Renal cortical epithelial cell (primary cell): ENCODE measurements around the gene CFAP221. TPM values are rescaled to one million over a fixed set of nuclear protein-coding genes. Genes with fewer than 3 reads are reported as not detected.
A peak's percentile ranks its signal among the peaks of the same experiment; 100 is the strongest.

Source experiments
- DNase-seq: peaks from one replicate; pipeline ENCODE4 v3.0.0-alpha.2; 2011; ENCODE audit warnings: low read depth
- total RNA-seq: library from RNA; depleted of rRNA; stranded (reverse); fragments of >200 nt; gene quantifications from 2 replicates; pipeline ENCODE4 v1.2.3, GENCODE V29; 2014

CFAP221 gene
- total RNA-seq, 1 donor from 2014 or later, result 22.9 TPM

- DNase-seq, result no peak
Observed at GRCh38 chr2:119644186-119644585, 99.9 kb downstream of the CFAP221 start.

GRCh38 chr2:119645173-119645855 lies 101.1 kb downstream of the CFAP221 start:
- DNase-seq, result no peak

- DNase-seq, result no peak
Observed at GRCh38 chr2:119646149-119646548, 101.9 kb downstream of the CFAP221 start.

- DNase-seq, result no peak
Observed at GRCh38 chr2:119647440-119648169, 103.4 kb downstream of the CFAP221 start.

- peak; percentile 25 for DNase-seq
Observed at GRCh38 chr2:119649364-119649917, 105.2 kb downstream of the CFAP221 start.

- DNase-seq, result no peak
Observed at GRCh38 chr2:119650206-119650605, 106.0 kb downstream of the CFAP221 start.

- no peak for DNase-seq
Observed at GRCh38 chr2:119650846-119651370, 106.7 kb downstream of the CFAP221 start.

- DNase-seq, result no peak
Observed at GRCh38 chr2:119657466-119658145, 113.4 kb downstream of the CFAP221 start.

- DNase-seq, result peak; percentile 37
Observed at GRCh38 chr2:119659601-119660342, 115.5 kb downstream of the CFAP221 start.

- no peak for DNase-seq
Observed at GRCh38 chr2:119660343-119660658, 116.1 kb downstream of the CFAP221 start.

- no peak for DNase-seq
Observed at GRCh38 chr2:119662297-119662696, 118.0 kb downstream of the CFAP221 start.

- no peak for DNase-seq
Observed at GRCh38 chr2:119668546-119668945, 124.3 kb downstream of the CFAP221 start.

- DNase-seq, result no peak
Observed at GRCh38 chr2:119671016-119671415, 126.8 kb downstream of the CFAP221 start.

GRCh38 chr2:119671752-119672151 lies 127.5 kb downstream of the CFAP221 start:
- DNase-seq, result no peak

GRCh38 chr2:119672161-119672862 lies 128.1 kb downstream of the CFAP221 start:
- DNase-seq, result no peak

- DNase-seq, result no peak
Observed at GRCh38 chr2:119673796-119674195, 129.5 kb downstream of the CFAP221 start.

- DNase-seq, result no peak
Observed at GRCh38 chr2:119674711-119675500, 130.7 kb downstream of the CFAP221 start.

- no peak for DNase-seq
Observed at GRCh38 chr2:119678021-119678656, 133.9 kb downstream of the CFAP221 start.

- DNase-seq, result no peak
Observed at GRCh38 chr2:119679526-119679837, 135.2 kb downstream of the CFAP221 start.

- no peak for DNase-seq
Observed at GRCh38 chr2:119679846-119680245, 135.6 kb downstream of the CFAP221 start.
